MCF 10A (cell line): Measurements from ENCODE around the gene CCDC142. TPM values are rescaled to one million over a fixed set of nuclear protein-coding genes. Genes with fewer than 3 reads are reported as not detected.

ENCODE experiments used
- BruUV-seq: library from RNA; stranded (reverse); fragments of 400-500 nt; replicated peaks from 2 replicates; lab custom pipeline; 2021; lab: Mats Ljungman, UMichigan
- CTCF ChIA-PET: fragments of 300-600 bp; sonication (Branson Sonifier 250); formaldehyde crosslinking; extraction: SDS; loops from one replicate; lab custom pipeline; 2021; ENCODE audit warnings: antibody characterized with exemption, inconsistent platforms; lab: Yijun Ruan, JAX
- POLR2A ChIA-PET: fragments of 300-600, 350-650 bp; sonication (Branson Sonifier 250); formaldehyde crosslinking; extraction: SDS; loops from one replicate; lab custom pipeline; 2020; ENCODE audit warnings: antibody characterized with exemption, inconsistent platforms; lab: Yijun Ruan, JAX
- DNase-seq: peaks from one replicate; pipeline ENCODE4 v3.0.0-alpha.2; 2018; ENCODE audit not compliant: unreplicated experiment
- H3K27ac Mint-ChIP-seq: one replicate; pipeline ENCODE4 v1.8.0; 2022; ENCODE audit warnings: mild to moderate bottlenecking, low read depth, mixed read lengths; ENCODE audit not compliant: unreplicated experiment
- H3K27me3 Mint-ChIP-seq: one replicate; pipeline ENCODE4 v1.8.0; 2022; ENCODE audit warnings: mixed read lengths; ENCODE audit not compliant: insufficient read depth, unreplicated experiment
- H3K36me3 Mint-ChIP-seq: one replicate; pipeline ENCODE4 v1.8.0; 2022; ENCODE audit warnings: mild to moderate bottlenecking, moderate library complexity, mixed read lengths; ENCODE audit not compliant: insufficient read depth, unreplicated experiment
- H3K4me1 Mint-ChIP-seq: one replicate; pipeline ENCODE4 v1.8.0; 2022; ENCODE audit warnings: mixed read lengths; ENCODE audit not compliant: insufficient read depth, unreplicated experiment
- H3K4me3 Mint-ChIP-seq: one replicate; pipeline ENCODE4 v1.8.0; 2022; ENCODE audit warnings: mild to moderate bottlenecking, moderate library complexity, mixed read lengths; ENCODE audit not compliant: unreplicated experiment
- H3K9me3 Mint-ChIP-seq: one replicate; pipeline ENCODE4 v1.8.0; 2022; ENCODE audit warnings: mixed read lengths; ENCODE audit not compliant: unreplicated experiment
- CTCF ChIP-seq: fragments of 200-600 bp; IDR thresholded peaks from one replicate; pipeline ENCODE4 v1.8.0; 2022; ENCODE audit warnings: antibody characterized with exemption, mild to moderate bottlenecking; ENCODE audit not compliant: unreplicated experiment
- intact Hi-C: fragments of 100-400 bp; cut with micrococcal nuclease; formaldehyde crosslinking; loops from 2 replicates; pipeline ENCODE4 v1.14.1; 2022
- total RNA-seq: library from RNA; stranded (reverse); gene quantifications from 2 replicates; pipeline ENCODE4 v1.2.3, GENCODE V29; 2022

Gene CCDC142
- total RNA-seq, 1 experiment from 2014 or later: 10.1 TPM

GRCh38 chr2:74530239-74531187 lies 47.7 kb upstream of the CCDC142 start:
- ChIA-PET CTCF (interaction anchor here (0.6 to 7.3 kb wide), 11 partner anchors 13 to 66 kb away, joined by 3 to 80 read pairs (median 4); partner anchors contain the start of genes CCDC142 and TTC31), POLR2A (interaction anchor here (0.6 to 8.1 kb wide), 25 partner anchors 8 to 1116 kb away, joined by 3 to 135 read pairs (median 5); partner anchors contain the start of genes C2orf81, CCDC142, INO80B and MRPL19)
- no peaks in the 10 kb centered on the region for H3K9me3 Mint-ChIP-seq
- peaks cover 38% of the 10 kb centered on the region for H3K4me1 Mint-ChIP-seq
- no peaks in the 10 kb centered on the region for H3K27me3 Mint-ChIP-seq
- H3K36me3 Mint-ChIP-seq: peaks cover 26% of the 10 kb centered on the region
- TSS peak; percentile 28 for BruUV-seq
- H3K4me3 Mint-ChIP-seq: peak overlapping the region; percentile 94
- no peak for TF ChIP-seq CTCF
- intact Hi-C loops: loop anchor here (5.0 kb wide), 1 partner anchor 193 kb away; no protein-coding TSS in a partner anchor
- peak overlapping the region; percentile 91 for H3K27ac Mint-ChIP-seq
- DNase-seq: peak; percentile 22

- TF ChIP-seq CTCF: no peak
- peak within 1 kb of the TSS; percentile 91 for H3K27ac Mint-ChIP-seq
- H3K4me3 Mint-ChIP-seq: peak within 1 kb of the TSS; percentile 94
- intact Hi-C loops: loop anchor here (1.0 to 5.0 kb wide), 2 partner anchors 22 to 192 kb away; partner anchors contain the start of gene PCGF1
- H3K9me3 Mint-ChIP-seq: no peaks in the 10 kb centered on the region
- CTCF ChIA-PET: interaction anchor here (0.6 to 7.3 kb wide), 6 partner anchors 36 to 65 kb away, joined by 3 to 80 read pairs (median 10); partner anchors contain the start of genes CCDC142 and TTC31
- no TSS peak for BruUV-seq
- H3K27me3 Mint-ChIP-seq: no peaks in the 10 kb centered on the region
- POLR2A ChIA-PET: interaction anchor here (0.6 to 8.1 kb wide), 29 partner anchors 9 to 1117 kb away, joined by 3 to 135 read pairs (median 5); partner anchors contain the start of genes C2orf81, CCDC142, INO80B and MOGS
- peak; percentile 99 for DNase-seq
- peaks cover 28% of the 10 kb centered on the region for H3K36me3 Mint-ChIP-seq
- H3K4me1 Mint-ChIP-seq: peaks cover 38% of the 10 kb centered on the region
These were observed 46.8 kb upstream of the CCDC142 start, which contains the start of the genes AUP1 and HTRA2 for GRCh38 chr2:74529357-74530238. AUP1 (minus strand) TSS chr2:74529706; CDS start chr2:74529629, 77 bp downstream. HTRA2 (plus strand) TSS chr2:74529933; CDS start chr2:74530007, 74 bp downstream.

GRCh38 chr2:74528600-74529356 lies 46.0 kb upstream of the CCDC142 start:
- no peaks in the 10 kb centered on the region for H3K9me3 Mint-ChIP-seq
- ChIA-PET CTCF (interaction anchor here (0.6 to 7.3 kb wide), 4 partner anchors 37 to 59 kb away, joined by 3 to 80 read pairs (median 12); partner anchors contain the start of genes CCDC142 and TTC31), POLR2A (interaction anchor here (0.7 to 8.1 kb wide), 19 partner anchors 8 to 107 kb away, joined by 3 to 135 read pairs (median 5); partner anchors contain the start of genes C2orf81, CCDC142, INO80B and MOGS)
- H3K4me3 Mint-ChIP-seq: peak overlapping the region; percentile 94
- intact Hi-C loops: loop anchor here (1.0 kb wide), 1 partner anchor 21 kb away; the partner anchor contains the start of gene PCGF1
- no peaks in the 10 kb centered on the region for H3K27me3 Mint-ChIP-seq
- H3K4me1 Mint-ChIP-seq: peaks cover 38% of the 10 kb centered on the region
- peak overlapping the region; percentile 91 for H3K27ac Mint-ChIP-seq
- BruUV-seq: TSS peak; percentile 55
- H3K36me3 Mint-ChIP-seq: peaks cover 31% of the 10 kb centered on the region
- TF ChIP-seq CTCF: no peak
- DNase-seq: no peak
